ENCODE measurements around the gene GRM4. TPM values are rescaled to one million over a fixed set of nuclear protein-coding genes. Genes with fewer than 3 reads are reported as not detected.

The GRM4 gene
- total RNA-seq, 4 donors from 2014 or later: not detected

GRCh38 chr6:34106421-34106820 lies 39.5 kb downstream of the GRM4 start:
- Histone ChIP-seq H3K27me3 (no peaks in the 10 kb centered on the region), H3K4me1 (no peaks in the 10 kb centered on the region), H3K4me3 (no peak overlapping the region), H3K36me3 (no peaks in the 10 kb centered on the region), H3K27ac (no peak overlapping the region), H3K9me3 (no peaks in the 10 kb centered on the region)
- DNase-seq: no peak
- TF ChIP-seq CTCF (IDR thresholded peaks at IDR 0.05): no peak
- TF ChIP-seq POLR2A (IDR thresholded peaks at IDR 0.05): no peak

- no peak for DNase-seq
- no peaks in the 10 kb centered on the region for H3K27me3 ChIP-seq
- no peak overlapping the region for H3K4me3 ChIP-seq
- no peaks in the 10 kb centered on the region for H3K9me3 ChIP-seq
- TF ChIP-seq CTCF (IDR thresholded peaks at IDR 0.05) (no peak), POLR2A (IDR thresholded peaks at IDR 0.05) (no peak)
- no peak overlapping the region for H3K27ac ChIP-seq
- H3K4me1 ChIP-seq: no peaks in the 10 kb centered on the region
- no peaks in the 10 kb centered on the region for H3K36me3 ChIP-seq
Observed at GRCh38 chr6:34104628-34105027, 41.3 kb downstream of the GRM4 start.

- no peaks in the 10 kb centered on the region for H3K27me3 ChIP-seq
- TF ChIP-seq POLR2A (IDR thresholded peaks at IDR 0.05) (no peak), CTCF (IDR thresholded peaks at IDR 0.05) (no peak)
- no peak overlapping the region for H3K4me3 ChIP-seq
- DNase-seq: no peak
- H3K36me3 ChIP-seq: no peaks in the 10 kb centered on the region
- no peaks in the 10 kb centered on the region for H3K9me3 ChIP-seq
- no peaks in the 10 kb centered on the region for H3K4me1 ChIP-seq
- no peak overlapping the region for H3K27ac ChIP-seq
Observed at GRCh38 chr6:34104186-34104585, 41.7 kb downstream of the GRM4 start.

GRCh38 chr6:34103321-34103720 lies 42.6 kb downstream of the GRM4 start:
- Histone ChIP-seq H3K36me3 (no peaks in the 10 kb centered on the region), H3K4me1 (no peaks in the 10 kb centered on the region), H3K27me3 (no peaks in the 10 kb centered on the region), H3K9me3 (no peaks in the 10 kb centered on the region), H3K4me3 (no peak overlapping the region), H3K27ac (no peak overlapping the region)
- DNase-seq: no peak
- TF ChIP-seq CTCF (IDR thresholded peaks at IDR 0.05) (no peak), POLR2A (IDR thresholded peaks at IDR 0.05) (no peak)

GRCh38 chr6:34102696-34103095 lies 43.2 kb downstream of the GRM4 start:
- no peak for DNase-seq
- H3K9me3 ChIP-seq: no peaks in the 10 kb centered on the region
- no peaks in the 10 kb centered on the region for H3K36me3 ChIP-seq
- no peaks in the 10 kb centered on the region for H3K4me1 ChIP-seq
- H3K27me3 ChIP-seq: no peaks in the 10 kb centered on the region
- no peak overlapping the region for H3K27ac ChIP-seq
- H3K4me3 ChIP-seq: no peak overlapping the region
- TF ChIP-seq POLR2A (IDR thresholded peaks at IDR 0.05) (no peak), CTCF (IDR thresholded peaks at IDR 0.05) (no peak)

GRCh38 chr6:34102099-34102656 lies 43.7 kb downstream of the GRM4 start:
- H3K9me3 ChIP-seq: no peaks in the 10 kb centered on the region
- TF ChIP-seq POLR2A (IDR thresholded peaks at IDR 0.05) (no peak), CTCF (IDR thresholded peaks at IDR 0.05) (no peak)
- no peak overlapping the region for H3K4me3 ChIP-seq
- H3K4me1 ChIP-seq: no peaks in the 10 kb centered on the region
- no peaks in the 10 kb centered on the region for H3K27me3 ChIP-seq
- no peaks in the 10 kb centered on the region for H3K36me3 ChIP-seq
- no peak for DNase-seq
- H3K27ac ChIP-seq: no peak overlapping the region

All from Peyer's patch (tissue), 4 donors.